GM21737 (cell line): Measurements from ENCODE around the gene BPIFB6.
"Not testable (repeated sequence)": the region's sequence is repeated elsewhere in the genome, so short reads cannot be mapped to it uniquely, and the experiment has no call there.

Experiments used
- ATAC-seq: cut with Tn5 transposase; IDR thresholded peaks from one replicate; pipeline ENCODE4 v1.9.1; 2021; ENCODE audit warnings: mild to moderate bottlenecking, moderate library complexity; ENCODE audit not compliant: unreplicated experiment

BPIFB6 gene

DNA sequence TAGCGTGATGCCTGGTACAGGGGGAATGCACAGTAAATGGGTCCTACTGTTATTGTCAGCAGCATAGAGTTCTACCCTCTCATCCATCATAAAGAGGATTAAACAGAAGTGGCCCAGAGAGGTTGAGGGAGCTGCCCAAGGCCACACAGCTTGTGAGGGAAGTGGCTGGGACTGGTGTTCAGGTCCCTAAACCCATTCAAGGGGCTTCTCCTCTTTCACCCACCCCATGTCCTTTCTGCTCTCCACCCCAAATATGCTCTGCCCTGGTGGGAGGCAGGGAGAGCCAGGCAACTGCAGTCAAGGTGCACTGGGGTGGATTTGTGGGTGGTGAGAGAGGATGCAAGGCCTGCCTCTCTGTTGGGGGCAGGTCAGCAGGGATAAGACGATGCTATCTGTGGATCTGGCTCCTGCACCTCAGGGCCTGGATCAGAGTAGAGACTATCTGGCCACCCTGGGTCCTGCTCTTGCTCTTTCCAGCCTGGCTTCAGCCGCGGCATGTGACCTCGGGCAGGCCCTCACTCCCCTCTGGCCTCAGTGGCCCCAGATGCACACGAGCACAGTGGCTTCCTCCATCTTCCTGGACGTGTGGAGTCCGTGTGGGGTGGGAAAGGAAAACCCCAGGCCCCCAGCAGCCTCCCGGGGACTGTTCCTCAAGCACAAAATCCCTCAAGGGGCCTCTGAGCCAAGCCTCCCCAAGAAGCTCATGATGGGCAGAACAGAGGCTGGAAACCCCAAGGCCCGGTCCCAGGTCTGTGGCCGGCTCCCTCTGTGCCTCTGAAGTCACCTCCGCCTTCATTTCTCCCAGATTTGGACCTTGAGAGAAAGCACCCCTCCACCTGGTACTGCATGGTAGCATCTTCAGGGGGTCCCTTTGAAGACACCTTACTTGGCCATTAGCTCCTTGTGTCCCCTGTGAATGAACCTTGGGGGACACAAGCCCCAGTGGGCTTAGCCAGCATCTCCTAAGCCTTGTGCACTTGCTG, 3.4 kb upstream of the BPIFB6 start:
- ATAC-seq: no peak

DNA sequence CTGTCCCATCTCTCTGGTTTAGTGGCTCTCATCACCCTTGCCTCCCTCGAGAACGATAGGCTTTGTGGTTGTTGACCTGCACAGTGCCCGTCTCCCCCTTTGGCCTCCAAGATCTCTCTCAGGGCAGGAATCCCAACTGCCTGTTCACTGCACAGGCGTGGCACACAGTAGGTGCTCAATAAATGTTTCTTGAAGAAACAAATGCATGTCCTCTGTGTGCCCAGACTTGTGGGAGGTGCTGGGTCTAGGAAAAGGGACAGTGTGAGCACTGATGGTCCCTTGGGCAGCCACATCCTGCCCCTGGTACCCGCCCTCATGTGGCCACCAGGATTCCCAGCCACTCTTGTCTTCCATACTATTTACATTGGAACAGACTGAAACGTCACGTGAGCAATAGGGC, 2.6 kb upstream of the BPIFB6 start:
- no peak for ATAC-seq

DNA sequence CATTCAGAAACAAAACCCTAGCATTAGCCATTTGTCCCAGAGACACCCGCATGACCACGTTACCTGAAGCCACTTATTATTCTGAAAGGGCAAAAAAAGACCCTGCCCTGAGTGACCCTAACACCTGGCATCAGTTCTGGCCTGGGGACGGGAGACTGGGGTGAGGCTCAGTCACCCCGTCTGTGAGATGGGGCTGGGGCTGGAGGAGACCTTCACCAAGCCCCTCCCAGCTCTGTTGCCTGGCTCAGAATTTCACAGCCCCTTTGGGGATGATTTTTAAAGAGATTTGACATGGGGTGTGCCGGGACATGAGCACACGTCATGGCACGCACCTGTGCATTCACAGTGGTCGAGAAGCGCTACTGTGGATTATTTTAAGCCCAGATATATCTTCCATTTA, 1.4 kb upstream of the BPIFB6 start:
- ATAC-seq: no peak

DNA sequence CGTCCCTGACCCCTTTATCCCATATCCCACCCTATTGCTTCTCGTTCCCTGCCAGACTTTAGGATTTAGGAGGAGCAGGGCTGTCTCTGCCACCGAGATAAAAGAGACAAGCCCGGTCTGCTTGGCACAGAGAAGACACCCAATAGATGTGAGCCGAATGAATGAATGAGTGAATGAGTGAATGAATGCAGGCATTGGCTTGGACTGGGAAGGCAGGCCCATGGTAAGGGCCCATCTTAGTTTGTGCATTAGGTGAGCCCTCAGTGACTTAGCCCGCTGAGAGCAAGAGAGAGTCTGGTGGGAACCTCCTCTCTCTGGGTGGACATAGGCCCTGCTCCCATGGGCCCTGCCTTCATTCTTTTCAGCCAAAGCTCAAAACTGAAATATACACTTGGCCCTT, 879 bp upstream of the BPIFB6 start:
- no peak for ATAC-seq

DNA sequence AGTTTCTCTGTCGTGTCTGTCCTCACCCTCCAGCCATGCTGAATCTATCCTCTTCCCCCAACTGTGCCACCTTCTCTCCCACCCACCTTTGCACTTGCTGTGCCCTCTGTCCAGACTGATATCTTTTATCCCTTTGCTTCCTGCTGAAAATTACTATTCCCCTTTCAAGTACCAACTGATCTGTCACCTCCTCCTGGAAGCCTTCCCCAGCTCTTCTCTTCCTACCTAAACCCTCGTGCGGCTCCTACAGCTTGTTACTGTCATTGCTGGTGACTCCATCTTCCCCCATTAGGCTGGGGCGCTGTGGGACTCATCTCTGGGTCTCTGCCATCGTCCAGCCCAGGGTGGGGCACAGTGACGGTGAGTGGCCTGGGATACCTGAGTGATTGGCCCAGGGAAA, 1.1 kb downstream of the BPIFB6 start:
- no peak for ATAC-seq

DNA sequence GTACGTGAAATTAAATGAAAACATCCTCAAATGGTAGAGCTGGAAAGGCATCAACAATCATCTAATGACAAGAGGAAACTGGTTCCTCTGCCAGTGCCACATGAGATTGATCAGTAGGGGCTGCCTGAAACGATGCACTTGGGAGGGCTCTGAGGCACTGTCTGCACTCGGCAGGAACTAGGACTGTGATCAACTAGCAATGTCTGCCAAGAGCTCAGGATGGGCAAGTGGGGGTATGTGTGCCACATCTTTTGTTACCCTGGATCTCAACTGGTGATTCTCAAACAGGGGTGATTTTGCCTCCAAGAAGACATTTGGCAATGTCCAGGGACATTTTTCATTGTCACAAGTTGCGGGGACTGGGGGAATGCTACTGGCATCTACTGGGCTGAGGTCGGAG, 1.9 kb downstream of the BPIFB6 start:
- no peak for ATAC-seq

DNA sequence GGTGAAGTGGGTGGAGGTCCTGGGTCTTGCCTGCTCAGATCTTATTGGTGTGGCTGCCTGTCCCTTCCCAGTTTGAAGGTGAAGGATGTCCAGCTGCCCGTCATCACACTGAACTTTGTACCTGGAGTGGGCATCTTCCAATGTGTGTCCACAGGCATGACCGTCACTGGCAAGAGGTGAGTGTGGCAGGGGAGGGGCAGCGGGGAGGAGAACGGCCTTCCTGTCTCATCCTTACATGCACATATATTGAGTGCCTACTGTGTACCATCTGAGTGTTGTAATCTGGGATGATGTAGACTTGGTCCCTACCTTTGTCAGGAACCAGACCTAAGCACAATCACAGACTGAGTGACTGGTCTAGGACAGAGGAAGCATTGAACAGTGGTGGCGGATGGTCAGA, 2.7 kb downstream of the BPIFB6 start:
- ATAC-seq: no peak

DNA sequence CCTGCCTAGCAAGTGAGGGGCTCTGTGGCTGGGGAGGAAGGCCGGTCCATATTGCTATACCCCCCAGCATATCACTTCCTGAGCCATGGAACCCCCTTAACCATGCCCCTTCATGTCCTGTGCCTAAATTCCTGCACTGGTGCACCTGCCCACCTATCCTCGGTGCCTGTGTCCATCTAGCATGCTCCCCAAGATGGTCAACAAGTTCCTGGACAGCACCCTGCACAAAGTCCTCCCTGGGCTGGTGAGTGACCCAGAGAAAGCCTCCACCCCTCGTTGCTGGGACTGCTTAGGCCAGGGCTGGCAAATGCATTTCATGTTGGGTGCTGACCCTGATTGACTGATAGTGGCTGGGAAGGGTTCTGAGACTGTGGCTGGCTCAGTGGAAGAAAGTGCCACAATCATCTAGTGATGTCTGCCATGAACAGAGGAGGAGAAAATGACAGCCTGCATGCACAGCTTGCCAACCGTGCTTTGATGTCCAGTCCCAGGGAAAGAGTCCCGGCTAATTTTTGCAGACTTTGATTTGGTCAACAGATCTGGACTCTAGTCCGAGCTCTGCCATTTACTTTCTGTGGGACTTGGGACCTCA, 3.5 kb downstream of the BPIFB6 start:
- no peak for ATAC-seq

DNA sequence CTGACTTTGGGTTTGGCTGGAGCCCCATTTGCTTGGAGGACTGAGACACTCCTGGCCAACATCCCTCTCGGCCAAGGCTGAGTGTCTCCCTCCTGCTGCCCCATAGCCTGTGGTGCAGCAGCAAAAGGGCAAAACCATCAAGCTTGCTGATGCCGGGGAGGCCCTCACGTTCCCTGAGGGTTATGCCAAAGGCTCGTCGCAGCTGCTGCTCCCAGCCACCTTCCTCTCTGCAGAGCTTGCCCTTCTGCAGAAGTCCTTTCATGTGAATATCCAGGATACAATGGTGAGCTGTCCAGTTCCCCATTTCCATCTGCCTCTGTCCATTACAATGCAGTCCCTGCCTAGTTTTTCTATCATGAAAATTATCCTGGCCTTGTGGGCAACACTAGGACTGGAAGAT, 6.0 kb downstream of the BPIFB6 start:
- ATAC-seq: no peak

DNA sequence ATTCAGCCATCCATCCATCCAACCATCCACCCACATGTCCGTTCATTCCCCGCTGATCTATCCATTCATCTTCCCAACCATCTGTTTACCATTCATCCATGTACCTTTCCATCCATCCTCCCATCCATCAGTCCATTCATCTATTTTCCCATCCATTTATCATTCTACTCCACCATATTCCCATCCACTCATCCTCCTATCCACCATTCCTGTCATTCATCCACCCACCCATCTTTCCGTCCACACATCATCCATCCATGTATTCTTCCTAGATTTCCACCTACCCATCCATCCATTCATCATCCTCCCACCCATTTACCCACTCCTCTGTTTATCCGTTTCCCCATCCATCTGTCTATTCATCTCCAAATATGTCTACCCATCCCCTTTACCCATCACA, 6.8 kb downstream of the BPIFB6 start:
- no peak for ATAC-seq

DNA sequence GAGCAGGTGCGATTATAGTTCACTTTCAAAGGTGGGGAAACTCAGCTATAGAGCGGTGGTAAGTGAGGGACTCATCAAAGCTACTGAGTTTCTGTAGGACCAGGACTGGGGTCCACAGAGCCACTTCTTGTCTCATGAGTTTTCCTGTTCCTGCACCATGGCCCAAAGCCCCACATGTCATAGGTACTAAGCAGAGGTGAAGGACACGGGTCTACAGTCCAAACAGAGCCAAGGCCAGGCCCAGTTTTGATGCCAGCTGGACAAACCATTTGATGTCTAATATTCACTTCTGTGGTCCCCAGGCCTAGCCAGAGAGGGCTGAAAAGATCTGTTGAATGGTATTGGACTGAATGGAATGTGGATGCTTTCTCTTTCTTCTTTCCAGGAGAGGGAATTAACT, 11.0 kb downstream of the BPIFB6 start:
- ATAC-seq: no peak

DNA sequence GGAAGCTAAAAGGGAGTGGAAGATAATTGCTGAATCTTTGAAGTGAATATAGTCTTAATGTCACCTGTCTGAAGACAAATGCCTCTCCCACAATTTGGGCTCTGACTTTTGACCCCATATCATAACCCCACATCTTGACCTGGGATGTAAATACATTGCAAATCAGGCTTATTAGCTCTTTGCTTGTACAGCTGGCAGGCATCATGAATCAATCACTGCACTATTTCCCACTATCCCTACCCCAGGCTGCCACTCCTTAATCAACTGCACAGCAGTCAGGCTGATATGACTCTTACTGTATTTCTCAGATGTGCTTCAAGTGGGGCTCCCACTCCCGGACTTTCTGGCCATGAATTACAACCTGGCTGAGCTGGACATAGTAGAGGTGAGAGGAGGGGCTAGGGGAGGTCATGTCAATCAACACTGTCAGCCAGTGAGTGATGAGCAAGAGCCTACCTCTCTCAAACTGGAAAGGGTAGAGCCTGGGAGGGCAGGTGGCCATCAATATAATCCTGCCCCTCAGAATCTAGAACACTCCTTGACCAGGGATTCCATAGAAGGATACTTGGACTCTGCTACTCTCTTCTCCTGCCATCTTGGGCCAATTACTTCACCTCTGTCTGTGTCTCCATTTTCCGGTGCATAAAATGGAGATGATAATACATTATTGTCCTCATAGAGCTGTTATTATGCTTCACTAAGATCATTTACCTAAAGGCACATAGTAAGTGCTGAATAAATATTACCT, 11.7 kb downstream of the BPIFB6 start:
- ATAC-seq: no peak

DNA sequence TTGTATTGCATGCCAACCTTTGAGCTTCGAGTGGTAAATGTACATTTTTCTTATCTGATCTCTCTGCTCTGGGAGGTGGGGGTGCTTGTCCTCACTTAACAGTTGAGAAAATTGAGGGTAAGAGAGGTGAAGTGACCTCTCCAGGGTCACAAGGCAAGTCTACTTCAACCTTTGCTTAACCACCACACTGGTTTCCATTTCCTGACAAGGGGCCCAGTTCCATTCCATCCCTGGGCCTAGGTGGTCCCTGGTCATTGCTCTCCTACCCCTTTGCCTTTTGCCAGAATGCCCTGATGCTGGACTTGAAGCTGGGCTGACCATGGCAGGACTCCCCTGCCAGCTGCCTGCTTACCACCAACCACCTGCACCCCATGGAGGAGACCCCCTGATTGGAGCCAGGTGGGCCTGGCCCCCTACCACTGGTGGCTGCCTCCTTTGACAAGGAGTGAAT, 12.3 kb downstream of the BPIFB6 start:
- no peak for ATAC-seq

DNA sequence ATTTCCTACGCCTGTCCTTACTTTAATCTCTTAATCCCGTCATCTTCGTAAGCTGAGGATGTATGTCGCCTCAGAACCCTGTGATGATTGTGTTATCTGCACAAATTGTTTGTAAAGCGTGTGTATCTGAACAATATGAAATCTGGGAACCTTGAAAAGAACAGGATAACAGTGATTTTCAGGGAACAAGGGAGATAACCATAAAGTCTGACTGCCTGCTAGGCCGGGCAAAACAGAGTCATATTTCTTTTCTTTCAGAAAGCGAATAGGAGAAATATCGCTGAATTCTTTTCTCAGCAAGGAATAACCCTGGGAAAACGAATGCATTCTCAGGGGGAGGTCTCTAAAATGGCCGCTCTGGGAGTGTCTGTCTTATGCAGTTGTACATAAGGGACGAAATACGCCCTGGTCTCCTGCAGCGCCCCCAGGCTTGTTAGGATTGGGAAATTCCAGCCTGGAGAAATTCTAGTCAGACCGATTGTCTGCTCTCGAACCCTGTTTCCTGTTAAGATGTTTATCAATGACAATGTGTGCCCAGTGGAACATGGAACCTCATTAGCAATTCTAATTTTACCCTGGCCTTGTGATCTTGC, 13.8 kb downstream of the BPIFB6 start:
- ATAC-seq: not testable (repeated sequence)

DNA sequence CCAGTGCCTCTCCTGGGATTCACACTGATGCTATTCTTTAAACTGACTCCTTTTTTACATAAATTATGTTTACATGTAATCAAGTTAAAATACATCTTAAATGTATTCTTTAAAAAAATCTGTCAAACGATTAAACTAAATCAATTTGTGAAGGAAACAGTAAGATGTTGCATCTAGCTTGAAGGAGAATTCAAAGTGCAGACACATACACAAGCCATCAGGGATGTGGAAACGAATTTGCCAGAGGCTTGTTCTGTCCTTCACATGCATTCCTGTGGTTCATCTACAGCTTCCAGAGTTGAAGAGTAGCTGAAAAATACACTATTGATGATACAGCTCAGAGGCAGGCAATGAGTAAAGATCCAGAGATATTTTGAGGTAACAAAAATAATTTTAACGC, 15.0 kb downstream of the BPIFB6 start:
- ATAC-seq: no peak

DNA sequence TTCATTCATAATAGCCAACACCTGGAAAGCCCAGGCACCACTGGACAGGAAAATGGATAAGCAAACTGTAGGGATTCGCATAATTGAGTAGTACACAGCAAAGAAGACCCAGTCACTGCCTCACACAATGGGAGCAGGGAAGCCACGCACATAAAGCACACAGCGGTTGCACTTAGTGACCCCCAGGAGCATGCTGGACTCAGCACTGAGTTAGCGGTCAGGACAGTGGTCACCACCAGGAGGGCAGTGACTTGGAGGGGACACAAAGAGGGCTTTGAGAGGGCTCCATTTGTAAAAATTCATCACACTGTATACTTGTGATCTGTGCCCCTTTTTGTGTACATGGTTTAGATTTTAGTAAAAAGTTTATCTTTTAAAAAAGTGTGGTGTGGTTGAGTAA, 19.9 kb downstream of the BPIFB6 start:
- ATAC-seq: no peak

DNA sequence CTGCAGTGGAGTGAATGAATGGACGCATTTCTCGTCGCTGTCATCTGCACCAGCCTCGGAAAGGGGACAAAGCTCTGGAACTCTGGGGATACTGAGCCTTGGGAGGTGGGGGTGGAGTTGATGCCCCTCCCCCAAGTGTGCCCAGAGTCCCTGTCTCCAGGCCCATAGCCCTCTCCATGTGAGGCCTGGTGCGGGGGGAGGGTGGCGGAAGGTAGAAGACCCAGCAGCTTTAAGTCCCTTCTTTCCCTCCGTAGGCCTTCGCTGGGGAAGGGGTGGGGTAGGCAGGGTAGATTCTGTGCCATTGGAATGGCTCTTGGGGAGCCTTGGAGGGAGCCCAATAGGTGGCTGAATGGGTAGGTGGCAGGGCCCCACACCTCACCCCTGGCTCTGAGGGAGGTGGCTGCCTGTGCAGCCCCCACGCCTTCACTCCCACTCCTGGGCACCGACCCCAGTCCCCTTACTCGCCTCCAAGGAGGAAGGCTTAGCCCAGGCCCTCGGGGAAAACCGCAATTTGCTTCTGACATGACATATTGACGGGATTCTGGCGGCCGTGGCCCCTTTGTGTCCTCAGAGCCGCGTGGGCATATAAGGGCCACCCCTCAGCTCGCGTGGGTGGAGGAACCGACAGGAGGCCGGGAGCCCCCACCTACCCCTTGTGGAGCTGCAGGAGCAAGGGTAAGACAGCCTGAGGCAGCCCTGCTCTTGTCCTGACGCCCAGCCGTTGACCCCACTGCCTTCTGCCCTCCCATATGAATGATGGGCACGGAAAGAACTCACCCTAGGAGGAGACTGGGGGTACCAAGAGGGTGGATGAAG, 22.1 kb downstream of the BPIFB6 start, which contains the start of gene BPIFB3:
Gene BPIFB3 (plus strand): TSS at position 613 of the 816 bp plus-strand sequence. CDS start 1,533 bp downstream, outside the sequence.
- no peak for ATAC-seq

DNA sequence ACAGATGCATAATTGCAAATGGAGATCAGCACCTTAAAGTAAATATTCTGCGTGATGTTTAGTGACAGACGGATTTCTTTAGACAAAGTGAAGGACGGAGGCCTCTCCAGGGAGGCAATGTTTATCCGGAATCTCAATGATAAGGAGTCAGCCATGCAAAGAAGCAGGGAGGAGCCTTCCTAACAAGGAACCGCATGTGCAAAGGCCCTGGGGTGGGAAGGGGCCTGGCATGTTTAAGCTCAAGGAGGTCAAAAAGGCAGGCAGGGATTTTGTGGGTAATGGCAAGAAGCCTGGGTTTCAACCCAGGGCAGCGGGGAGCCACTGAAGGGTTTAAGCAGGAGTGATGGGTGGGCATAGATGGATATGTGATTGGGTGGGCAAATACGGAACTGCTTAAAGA, 22.9 kb downstream of the BPIFB6 start:
- ATAC-seq: no peak

DNA sequence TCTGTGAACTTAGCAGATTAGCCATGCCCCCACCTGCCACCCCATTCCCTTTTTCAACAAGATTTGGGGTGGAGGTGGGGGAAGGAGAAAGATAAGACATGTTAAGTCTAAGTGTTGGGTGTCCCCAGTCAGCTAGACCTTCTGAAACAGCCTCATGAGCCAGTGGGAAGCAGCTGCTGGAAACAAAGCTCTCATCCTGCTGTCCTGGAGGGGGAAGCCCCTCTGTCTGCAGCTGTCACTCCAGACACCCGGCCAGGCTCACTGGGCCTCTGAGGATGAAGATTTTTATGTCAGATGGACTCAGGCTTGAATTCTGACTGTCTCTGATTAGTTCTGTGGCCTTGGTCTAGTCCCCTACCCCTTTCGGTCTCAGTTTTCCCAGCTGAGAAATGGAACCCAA, 23.3 kb downstream of the BPIFB6 start:
- ATAC-seq: no peak

DNA sequence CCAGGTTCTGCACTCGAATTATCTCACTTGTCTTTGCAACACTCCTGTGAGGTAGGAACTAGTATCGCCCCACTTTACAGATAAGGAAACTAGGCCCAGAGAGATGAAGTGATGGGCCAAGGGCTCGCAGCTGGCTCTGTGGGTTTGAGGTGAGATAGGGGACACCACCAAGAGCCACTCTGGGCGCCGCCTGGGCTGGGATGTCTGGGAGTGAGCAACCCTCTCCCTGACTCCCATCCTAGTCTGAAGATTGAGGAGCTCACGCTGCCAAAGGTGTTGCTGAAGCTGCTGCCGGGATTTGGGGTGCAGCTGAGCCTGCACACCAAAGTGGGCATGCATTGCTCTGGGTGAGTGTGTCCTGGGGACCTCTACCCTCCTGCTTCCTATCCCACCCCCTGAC, 27.7 kb downstream of the BPIFB6 start:
- no peak for ATAC-seq
